ENCODE measurements around the gene MRPS15.

GRCh38 chr1:36440044-36440443 lies 24.1 kb downstream of the MRPS15 start:
- TF ChIP-seq, protein P1, sequence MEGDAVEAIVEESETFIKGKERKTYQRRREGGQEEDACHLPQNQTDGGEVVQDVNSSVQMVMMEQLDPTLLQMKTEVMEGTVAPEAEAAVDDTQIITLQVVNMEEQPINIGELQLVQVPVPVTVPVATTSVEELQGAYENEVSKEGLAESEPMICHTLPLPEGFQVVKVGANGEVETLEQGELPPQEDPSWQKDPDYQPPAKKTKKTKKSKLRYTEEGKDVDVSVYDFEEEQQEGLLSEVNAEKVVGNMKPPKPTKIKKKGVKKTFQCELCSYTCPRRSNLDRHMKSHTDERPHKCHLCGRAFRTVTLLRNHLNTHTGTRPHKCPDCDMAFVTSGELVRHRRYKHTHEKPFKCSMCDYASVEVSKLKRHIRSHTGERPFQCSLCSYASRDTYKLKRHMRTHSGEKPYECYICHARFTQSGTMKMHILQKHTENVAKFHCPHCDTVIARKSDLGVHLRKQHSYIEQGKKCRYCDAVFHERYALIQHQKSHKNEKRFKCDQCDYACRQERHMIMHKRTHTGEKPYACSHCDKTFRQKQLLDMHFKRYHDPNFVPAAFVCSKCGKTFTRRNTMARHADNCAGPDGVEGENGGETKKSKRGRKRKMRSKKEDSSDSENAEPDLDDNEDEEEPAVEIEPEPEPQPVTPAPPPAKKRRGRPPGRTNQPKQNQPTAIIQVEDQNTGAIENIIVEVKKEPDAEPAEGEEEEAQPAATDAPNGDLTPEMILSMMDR (conservative IDR thresholded peaks at IDR 0.05; ENCODE audit: low read depth, low read length), result no peak
- TF ChIP-seq EZH2 (IDR thresholded peaks at IDR 0.05; ENCODE audit: borderline replicate concordance, low read depth, low read length, poor library complexity, severe bottlenecking), result no peak
